Islet of Langerhans (tissue), 1 donor: Measurements from ENCODE around the gene EPHA10.

Experiments
- FAIRE-seq: peaks from one replicate; lab custom pipeline; 2011; peaks lifted over from hg19 to GRCh38; lab: Jason Lieb, UNC

EPHA10 gene

DNA sequence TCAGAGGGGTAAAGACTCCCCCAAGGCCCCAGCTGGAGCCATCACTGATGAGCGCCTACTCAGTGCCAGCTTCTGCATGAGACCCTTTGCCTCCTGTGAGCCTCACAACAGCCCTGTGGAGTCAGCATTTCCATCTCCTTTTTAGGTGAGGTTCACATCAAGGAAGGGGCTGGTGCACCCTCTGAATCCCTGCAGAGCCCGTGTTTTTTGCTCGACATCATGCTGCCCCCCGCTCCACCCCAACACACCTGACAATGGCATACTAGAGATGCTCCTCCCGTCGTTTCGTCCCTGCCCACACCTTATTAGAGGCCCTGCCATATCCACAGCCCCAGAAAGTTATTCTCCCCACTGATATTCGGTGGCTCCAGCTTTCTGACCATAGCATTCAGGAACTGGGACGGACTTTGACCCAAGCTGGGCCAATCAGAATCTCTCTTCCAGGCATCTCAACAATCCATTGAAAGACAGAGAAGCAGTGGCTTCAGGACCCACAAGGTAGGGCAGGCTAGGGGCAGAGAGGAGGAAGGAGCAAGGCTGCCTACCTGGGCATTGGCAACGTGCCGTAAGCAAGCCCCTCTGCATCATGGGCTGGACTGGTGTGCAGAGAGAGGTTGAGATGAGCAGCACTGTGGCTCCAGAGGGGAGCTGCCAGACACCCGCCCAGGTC is 32.7 kb downstream of the EPHA10 start:
- FAIRE-seq, result no peak

DNA sequence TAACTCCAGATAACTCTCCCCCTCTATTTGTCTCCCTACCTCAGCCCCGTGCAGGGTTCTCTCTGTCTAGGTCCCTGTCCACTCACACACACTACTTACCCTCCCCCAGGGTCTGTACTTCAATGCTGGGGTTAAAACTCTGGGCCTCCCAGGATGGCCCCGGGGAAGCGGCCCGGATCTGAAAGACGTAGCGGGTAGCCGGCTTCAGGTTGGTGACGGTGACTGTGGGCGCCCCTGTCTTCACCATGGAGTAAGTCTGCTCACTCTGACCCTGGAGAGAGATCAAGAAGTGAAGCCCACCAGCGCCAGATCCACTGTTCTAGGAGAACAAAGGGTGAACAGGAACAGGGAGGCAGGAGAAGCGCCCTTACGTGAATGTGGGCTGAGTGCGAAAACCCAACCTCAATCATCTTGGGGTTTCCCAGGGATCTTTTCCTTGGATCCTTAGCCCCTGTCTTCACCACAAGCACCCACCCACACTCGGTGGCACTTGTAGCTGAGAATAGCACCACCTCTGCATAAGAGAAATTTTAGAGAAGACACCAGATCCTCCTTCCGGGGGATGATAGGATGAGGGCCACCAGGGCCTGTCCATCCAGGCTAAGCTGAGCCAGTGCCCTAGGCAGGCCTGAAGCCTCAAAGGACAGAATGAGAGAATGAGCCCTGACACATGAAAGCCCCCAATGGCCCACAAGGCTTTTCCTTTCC is 33.5 kb downstream of the EPHA10 start:
- FAIRE-seq, result no peak

DNA sequence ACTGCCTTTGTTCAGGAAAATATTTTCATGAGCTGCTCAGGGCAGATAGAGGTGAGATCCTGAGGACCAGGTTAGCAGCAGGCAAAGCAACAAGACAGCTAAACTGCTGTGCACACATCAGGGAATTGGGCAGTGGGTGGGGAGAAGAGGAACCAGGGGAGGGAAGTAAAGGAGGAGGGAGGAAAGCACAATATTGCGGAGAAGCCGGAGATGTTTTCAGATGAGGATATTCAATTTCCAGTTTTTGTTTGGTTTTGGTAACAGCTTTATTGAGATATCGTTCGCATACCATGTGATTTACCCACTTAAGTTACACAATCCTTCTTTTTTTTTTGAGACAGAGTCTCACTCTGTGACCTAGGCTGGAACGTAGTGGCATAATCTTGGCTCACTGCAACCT is 34.5 kb downstream of the EPHA10 start:
- no peak for FAIRE-seq

DNA sequence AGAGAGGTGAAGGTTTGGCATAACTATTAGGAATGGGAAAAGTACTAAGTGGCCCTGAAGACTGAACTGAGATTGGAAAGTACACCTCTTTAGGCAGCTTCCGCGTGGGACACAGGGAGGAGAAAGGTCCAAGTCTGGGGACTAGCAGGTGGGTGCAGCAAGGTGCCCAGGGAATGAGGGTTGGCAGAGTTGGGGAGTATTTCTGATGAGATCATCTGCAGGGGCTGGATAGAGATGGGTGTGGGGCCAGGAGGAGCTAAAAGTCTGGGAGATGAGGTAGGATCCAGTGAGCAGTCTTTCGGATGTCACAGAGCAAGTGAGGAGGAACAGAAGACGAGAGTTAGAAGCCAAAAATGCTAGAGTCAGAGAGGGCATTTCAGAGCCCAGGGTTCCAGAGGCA is 36.5 kb downstream of the EPHA10 start:
- no peak for FAIRE-seq

DNA sequence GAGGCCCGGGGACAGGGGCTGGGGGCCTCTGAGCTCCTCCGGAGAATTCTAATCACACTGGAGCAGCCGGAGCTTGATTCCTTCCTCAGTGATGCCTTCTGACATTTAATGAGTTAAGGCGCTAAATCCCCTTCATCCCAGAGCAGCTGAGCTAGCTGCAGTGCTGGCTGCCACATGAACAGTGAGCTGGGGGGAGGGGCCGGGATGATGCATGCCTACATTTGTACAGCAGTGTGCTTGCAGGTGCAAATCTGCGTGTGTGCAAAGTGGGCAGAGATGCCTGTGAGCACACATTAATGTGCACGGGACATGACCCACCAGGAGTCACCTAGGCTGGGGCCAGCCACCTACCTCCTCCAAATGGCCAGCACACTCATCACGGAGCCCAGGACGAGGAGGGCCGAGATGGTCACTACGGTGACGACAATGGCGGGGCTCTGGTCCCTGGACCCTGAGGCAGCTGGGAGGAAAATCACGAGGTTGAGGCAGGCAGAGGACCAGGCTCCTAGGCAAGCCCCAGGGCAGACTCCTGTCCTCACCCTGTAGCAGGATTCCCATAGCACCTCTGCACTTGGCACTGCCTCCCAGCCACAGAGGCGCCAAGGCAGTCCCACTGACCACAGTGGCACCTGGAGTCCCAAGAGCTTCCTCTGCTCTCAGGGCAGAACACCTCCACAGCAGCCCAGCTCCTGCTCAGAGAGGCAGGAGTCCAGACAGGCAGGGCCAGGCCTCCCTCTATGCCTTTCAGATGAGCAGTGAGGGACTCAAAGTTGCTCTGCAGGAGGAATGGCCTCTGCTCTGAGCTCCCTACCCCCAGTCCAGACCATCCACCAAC is 38.0 kb downstream of the EPHA10 start:
- no peak for FAIRE-seq

DNA sequence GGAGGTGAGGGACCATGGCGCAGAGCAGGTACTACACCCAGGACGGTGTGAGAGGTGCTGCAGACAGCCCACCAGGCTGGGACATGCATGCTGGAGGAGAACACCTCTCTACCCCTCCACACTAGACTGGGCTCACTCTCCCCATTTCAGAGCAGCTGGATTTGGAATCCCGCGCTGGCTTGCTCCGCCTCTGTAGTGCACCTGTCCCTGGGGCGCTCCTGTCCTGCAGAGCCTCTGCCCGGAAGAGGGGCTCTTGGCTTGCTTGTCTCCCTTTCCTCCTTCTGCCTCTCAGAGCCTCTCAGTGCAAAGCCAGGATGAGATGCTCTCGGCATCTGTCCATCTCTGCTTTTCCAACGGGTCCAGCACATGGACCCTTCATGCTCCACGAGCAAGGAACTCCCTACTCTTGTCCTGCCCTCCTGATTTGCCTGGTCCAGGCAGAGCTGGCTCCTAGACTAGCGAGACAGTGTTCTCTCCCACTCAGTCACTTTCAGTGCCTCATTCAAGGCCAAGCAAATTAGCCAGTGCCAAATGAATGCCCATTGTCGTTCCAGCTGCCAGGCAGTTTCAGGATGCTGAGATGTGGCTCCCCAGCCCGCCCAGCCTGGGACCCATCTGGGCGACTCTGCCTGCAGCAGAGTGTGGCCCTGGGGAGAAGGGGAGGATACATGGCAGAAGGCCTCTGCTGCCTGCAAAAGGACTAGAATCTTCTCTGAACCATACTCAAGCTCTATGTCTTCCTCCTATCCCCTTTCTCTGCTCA is 38.9 kb downstream of the EPHA10 start:
- FAIRE-seq, result no peak

DNA sequence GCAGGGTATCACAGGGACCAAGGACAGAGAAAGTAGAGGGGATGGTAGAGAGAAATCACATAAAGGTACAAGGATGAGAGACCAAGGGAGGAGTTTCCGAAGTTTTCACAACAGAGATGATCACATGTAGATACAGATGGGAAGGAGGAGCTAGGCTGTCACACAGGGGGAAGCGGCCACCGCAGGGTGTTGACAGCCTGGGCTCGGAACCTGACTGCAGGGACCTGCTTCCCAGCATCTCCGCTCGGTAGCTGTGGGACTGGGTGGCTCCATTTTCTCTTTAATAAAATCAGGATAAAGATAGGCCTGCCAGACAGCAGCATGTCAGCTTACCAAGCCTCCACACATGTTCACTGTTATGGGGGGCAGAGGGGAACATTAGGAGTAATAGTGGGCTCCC is 40.3 kb downstream of the EPHA10 start:
- no peak for FAIRE-seq

DNA sequence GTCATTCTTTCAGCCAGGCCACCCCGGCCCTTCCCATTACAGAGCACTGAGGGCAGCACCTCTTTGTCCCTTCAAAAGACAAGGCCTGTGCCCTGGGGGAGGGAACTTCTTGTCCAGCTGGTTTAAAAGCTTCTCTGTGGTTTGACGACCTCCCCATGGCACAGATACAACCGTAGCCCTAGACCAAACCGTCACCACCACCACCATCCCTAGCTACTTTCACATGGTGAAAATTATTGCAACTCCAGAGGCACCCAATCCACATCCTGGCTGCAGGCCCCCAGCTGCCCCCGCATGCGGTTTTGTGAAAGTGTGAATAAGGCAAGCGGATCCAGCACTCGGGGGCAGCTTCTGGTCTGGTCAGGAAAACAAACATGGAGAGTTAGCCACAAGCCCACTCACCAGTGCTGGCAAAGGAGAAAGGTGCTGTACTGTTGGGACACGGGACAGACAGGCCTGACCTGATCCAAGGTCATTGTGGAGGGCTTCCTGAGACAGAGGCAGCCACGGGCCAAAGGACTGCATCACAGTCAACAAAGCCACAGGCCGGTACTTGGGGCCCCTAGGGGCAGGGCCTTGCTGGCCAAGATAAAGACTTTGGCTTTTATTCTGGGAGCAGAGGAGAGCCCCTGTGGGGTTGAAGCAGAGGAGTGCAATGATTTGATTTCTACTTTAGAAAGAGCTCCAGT is 41.4 kb downstream of the EPHA10 start:
- no peak for FAIRE-seq

DNA sequence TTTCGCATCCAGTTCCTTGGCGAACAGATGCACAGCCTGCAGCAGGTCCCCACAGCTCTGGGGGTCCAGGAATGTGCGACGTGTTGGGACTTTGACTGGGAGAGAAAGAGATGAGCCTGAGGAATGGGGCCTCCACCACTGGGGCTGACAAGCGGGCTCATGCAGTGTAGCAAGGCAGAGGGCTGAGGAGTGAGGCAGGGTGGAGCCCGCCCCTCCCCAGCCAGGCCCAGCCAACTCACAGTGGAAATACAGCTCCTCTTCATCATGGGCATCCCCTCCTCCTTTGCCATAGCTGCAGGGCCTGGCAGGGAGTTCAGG is 41.9 kb downstream of the EPHA10 start:
- FAIRE-seq, result no peak

DNA sequence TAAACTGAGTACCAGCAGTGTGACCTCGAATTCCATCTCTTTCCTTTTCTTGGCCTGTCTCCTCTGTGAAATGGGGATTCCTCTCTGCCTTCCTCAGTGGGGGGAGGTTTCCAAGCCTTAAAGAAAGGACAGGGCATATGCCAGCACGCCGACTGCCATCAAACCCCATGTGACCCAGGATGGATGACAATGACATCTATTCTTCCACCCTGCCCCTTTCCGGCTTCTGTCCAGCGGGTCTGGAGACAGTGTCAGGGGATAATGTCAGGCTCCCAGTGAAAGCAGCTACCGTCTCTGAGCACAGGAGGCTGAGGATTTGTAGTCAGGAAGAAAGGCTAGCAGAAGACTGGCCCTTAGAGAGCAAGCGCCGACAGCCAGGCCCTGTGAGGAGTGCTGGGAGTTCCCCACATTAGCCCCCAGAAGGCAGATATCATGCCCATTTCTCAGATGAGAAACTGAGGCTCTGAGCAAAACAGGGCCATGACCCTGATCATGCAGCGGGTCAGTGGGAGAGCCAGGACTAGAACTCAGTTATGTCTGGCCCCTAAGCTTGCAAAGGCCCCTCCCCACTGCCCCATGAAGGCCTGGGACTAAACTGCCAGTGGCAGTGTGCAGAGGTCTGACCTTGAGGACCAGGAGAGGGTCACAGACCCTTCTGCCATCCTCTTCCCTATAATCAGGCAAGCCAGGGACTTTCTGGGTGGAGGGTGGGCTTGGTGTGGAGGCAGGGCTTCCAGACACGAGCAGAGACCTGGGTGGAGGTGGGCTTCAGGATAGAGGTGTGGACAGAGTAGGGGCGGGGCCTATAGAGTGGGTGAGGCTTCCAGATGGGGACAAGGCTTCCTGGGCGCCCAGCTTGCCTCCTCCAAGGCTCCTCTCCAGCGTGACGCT is 42.5 kb downstream of the EPHA10 start:
- no peak for FAIRE-seq

DNA sequence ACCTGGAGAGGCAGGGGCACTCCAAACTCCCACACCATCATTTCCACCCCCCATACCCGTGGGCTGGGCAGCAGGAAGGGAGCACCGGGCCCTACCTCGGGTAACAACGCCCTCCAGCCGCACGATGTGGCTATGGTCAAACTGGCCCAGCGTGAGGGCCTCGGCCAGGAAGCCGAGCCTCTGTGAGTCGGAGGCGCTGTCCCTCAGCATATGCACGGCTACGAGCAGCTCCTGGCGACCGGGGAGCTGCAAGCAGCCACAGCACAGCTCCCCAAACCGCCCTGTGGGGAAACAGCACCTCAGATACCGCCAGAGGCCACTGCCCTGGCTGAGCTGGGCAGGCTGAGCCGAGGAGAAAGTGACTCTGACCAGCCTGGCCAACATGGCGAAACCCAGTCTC is 43.4 kb downstream of the EPHA10 start:
- FAIRE-seq, result no peak

DNA sequence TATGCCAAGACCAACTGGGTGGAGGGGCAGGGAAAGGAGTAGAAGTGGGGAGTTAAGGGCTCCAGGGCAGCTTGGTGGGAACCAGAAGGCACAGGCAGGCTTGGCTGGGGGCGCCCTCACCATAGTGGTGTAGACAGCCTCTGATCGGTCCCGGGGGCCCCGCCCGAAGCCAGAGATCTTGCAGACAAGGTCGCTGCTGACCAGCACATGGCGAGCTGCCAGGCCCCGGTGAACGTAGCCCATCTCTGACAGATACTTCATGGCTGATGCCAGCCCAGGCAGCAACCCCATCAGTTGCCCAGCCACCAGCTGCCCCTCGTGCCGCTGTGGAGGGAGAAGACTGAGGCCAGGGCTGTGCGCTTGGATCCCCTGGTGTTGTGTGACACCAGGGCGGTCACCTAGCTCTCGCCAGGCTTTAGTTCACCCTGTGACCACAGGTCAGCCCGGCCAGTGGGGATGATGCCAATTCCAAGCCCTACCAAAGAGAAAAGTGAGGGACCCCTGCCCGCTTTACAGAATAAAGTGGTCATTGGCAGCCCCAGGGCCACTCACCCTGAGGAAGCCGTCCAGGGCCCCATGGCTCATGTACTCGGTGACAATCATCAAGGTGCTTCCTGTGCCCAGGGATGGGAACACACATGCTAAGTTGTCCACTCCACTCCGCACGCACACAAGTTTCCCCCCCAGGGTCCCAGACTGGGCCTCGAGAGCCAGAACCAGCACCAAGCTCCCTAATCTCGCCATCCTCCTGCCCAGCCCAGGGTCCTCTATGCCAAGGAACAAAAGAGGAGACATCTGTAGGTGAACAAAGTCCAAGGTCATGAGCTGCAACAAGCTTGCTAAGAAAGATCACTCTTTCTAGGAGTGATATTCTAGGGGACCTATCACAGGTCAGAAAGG is 44.4 kb downstream of the EPHA10 start:
- no peak for FAIRE-seq

DNA sequence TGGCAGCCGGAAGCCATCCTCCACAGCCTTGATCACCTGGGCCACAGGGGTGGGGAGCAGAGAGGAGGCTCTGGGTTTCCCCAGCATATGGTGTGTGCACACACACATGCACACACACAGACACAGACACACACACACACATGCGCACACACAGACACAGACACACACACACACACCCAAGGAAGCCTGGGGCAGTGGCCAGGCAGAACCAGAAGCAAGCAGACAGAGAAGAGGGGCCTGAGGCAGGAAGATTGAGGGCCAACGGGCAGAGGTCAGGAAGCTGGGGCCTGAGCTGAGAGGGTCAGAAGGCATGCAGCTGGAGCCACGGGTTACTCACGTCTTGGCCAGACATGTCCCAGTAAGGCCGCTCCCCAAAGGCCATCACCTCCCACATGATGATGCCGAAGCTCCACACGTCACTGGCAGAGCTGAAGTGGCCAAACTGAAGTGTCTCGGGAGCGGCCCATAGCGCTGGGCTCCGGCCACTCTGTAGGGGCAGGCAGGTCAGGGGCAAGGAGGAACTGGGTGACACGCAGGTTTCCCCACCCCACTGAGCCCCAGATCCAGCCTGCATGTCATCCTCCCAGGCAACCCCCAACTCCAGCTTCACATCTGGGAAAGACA is 45.2 kb downstream of the EPHA10 start:
- no peak for FAIRE-seq

DNA sequence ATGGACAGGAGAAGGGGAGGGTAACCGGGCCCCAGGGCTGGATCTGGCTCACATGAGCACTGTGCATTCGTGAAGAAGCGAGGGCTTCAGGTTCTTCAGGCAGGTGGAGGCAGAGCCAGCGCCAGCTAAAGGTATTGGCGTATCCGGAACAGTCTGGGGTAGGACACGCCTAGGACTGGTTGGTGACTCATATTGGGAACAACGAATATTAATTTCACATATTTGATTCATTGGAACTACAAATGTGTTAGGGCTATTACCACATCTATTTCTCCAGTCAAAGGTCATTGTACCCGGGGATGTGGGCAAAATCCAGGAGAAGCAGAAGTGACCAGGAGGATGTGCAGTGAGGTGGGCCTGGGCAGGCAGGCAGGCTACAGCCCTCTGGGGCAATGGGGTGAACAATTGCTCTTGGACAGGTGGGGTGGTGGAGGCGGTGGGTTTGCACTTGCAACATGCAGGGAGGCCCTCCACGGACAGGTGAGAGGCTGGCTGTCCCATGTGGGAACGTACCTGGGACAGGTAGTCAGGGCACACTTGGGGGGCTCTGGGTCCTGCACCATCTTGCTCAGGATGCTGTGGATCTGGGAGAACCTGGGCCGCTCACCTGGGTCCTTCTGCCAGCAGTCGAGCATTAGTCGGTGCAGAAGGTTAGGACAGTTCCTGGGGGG is 45.9 kb downstream of the EPHA10 start:
- FAIRE-seq, result no peak

DNA sequence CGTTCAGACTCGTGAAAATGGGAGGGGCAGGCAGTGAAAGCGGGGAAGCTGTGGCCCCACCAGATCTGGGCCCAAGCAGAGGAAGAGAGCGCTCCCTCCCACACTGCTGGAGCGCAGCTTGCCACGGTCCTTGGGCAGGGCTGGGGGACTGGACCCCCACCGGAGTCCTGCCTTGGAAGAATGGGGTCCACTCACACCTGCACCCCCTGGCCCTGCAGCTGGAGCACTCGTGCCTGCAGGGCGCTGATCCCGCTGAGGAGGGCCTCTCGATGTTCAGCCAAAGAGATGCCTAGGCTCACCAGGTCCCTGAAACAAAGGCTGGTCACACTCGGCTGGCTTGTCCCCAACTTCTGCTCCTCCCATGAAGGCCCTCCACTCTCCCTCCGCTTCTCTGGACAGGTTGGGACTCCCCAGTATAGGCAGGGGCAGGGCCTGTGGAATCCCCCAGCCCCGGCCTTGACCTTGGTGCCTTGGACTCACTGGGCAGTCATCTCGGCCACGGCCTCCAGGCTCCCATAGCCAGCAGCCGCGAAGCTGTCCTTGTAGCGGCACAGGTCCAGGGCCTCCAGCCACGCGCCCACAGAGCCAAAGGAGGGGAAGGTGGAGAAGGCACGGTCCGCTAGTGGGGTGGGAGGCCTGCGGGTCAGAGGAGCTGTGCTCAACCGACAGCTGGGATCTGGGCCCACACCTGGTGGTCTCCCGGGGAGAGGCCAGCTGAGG is 46.6 kb downstream of the EPHA10 start:
- no peak for FAIRE-seq

DNA sequence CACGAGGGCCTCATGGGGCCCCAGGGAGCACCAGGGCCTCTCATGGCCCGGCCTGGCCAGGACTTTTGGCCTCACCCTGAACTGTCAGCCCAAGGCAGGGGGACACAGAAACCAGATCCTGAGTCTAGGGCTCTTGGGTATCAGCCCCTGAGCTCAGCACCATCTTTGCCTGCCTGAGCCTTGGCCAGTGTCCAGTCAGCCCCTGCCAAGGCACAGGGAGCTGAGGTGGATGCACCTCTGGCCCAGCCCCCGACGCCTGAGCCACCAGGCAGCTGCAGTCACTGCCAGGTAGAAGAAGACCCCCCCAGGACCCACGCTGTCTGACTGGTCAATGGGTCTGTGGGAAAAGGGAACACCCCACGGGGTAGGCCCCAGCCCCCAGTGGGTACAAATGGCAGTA is 47.3 kb downstream of the EPHA10 start:
- FAIRE-seq, result no peak

DNA sequence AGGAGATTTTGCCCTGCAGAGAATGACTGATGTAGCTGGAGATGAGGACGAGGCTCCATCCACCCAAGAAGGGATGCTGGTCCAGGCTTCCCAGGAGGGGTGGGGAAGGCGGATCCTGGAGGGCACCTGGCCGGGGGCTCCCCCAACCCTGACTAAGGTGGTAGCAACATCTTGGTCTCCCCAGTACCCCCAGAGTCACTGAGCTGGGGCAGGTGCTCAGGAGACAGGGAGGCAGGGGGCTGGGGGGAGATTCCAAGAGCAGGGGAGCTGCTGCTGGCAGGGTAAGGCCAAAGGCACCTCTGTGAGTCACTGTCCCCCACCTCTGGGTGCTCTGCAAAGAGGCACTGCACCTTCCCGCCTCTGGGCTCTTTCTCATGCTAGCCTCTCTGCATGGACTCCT is 48.6 kb downstream of the EPHA10 start:
- no peak for FAIRE-seq

DNA sequence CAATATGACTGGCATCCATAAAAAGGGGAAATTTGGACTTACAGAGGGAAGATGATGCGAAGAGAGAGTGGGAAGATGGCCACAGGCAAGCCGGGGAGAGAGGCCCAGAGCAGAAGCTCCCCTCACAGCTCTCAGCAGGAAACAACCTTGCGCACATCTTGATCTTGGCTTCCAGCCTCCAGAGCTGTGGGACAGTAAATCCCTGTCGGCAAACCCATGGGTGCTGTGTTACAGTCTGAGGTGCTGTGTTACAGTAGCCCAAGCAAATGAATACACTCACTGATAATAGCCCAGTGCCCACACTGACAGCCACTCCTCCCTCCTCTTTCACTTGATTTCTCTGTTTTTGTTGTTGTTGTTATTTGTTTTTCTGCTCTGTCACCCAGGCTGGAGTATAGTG is 50.2 kb downstream of the EPHA10 start:
- FAIRE-seq, result no peak
